OCI-LY7 (cell line): ENCODE data around the gene PHLDB1.

Experiments
- EZH2phosphoT487 ChIP-seq: fragments of 200-600 bp; sonication (generic); IDR thresholded peaks from 2 replicates; pipeline ENCODE4 v1.6.1; 2018; ENCODE audit warnings: low read depth, borderline replicate concordance, mild to moderate bottlenecking, mixed run types, antibody characterized with exemption, low read length, moderate library complexity, mixed read lengths
- TF ChIP-seq, protein P1 (sequence below): fragments of 200-600 bp; sonication (generic); conservative IDR thresholded peaks from 2 replicates; pipeline ENCODE4 v1.5.1; 2014; ENCODE audit warnings: mild to moderate bottlenecking, antibody characterized with exemption, low read length, moderate library complexity, mixed read lengths

DNA sequence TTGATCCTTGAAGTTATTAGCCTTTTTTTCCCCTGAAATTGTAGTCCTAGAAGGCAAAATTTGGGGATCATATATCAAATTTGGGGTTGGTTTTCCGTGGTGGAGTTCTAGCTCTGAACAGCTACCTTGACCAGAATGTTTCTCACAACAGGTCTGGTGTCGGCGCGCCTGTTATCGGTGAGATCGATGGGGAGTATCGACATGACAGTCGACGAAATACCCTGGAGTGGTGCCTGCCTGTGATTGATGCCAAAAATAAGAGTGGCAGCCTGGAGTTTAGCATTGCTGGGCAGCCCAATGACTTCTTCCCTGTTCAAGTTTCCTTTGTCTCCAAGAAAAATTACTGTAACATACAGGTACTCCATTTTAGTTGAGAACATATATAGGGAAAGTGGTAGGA, 9.9 kb upstream of the PHLDB1 start:
- TF ChIP-seq, protein P1, sequence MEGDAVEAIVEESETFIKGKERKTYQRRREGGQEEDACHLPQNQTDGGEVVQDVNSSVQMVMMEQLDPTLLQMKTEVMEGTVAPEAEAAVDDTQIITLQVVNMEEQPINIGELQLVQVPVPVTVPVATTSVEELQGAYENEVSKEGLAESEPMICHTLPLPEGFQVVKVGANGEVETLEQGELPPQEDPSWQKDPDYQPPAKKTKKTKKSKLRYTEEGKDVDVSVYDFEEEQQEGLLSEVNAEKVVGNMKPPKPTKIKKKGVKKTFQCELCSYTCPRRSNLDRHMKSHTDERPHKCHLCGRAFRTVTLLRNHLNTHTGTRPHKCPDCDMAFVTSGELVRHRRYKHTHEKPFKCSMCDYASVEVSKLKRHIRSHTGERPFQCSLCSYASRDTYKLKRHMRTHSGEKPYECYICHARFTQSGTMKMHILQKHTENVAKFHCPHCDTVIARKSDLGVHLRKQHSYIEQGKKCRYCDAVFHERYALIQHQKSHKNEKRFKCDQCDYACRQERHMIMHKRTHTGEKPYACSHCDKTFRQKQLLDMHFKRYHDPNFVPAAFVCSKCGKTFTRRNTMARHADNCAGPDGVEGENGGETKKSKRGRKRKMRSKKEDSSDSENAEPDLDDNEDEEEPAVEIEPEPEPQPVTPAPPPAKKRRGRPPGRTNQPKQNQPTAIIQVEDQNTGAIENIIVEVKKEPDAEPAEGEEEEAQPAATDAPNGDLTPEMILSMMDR: no peak
- no peak for TF ChIP-seq EZH2phosphoT487
